Activated CD4-positive, alpha-beta T cell treated with anti-CD3 and anti-CD28 coated beads, Interleukin-2, amount 10 ng/mL, durations not matched to agents 7 days and 5 days (primary cell): Measurements from ENCODE around the gene TBXA2R. TPM values are rescaled to one million over a fixed set of nuclear protein-coding genes. Genes with fewer than 3 reads are reported as not detected.
A peak's percentile ranks its signal among the peaks of the same experiment; 100 is the strongest.
"Not testable (repeated sequence)": the region's sequence is repeated elsewhere in the genome, so short reads cannot be mapped to it uniquely, and the experiment has no call there.

Source experiments
- CTCF ChIA-PET: fragments of 350-600 bp; sonication (Branson Sonifier 250); formaldehyde crosslinking; loops from one replicate; lab custom pipeline; 2021; ENCODE audit warnings: antibody characterized with exemption; lab: Charles Lee
- POLR2A ChIA-PET: fragments of 350-600 bp; sonication (Branson Sonifier 250); formaldehyde crosslinking; loops from one replicate; lab custom pipeline; 2021; ENCODE audit warnings: antibody characterized with exemption; lab: Charles Lee
- DNase-seq: peaks from one replicate; pipeline ENCODE4 v3.0.0-alpha.2; 2020
- H3K27ac Mint-ChIP-seq: one replicate; pipeline ENCODE4 v1.8.0; 2021; ENCODE audit warnings: mild to moderate bottlenecking, moderate library complexity, mixed read lengths
- H3K27me3 Mint-ChIP-seq: one replicate; pipeline ENCODE4 v1.8.0; 2021; ENCODE audit warnings: mixed read lengths
- H3K36me3 Mint-ChIP-seq: one replicate; pipeline ENCODE4 v1.8.0; 2021; ENCODE audit warnings: low read depth, mixed read lengths
- H3K4me1 Mint-ChIP-seq: one replicate; pipeline ENCODE4 v1.8.0; 2021; ENCODE audit warnings: mixed read lengths
- H3K4me3 Mint-ChIP-seq: one replicate; pipeline ENCODE4 v1.8.0; 2021; ENCODE audit warnings: mild to moderate bottlenecking, moderate library complexity, mixed read lengths
- H3K9me3 Mint-ChIP-seq: one replicate; pipeline ENCODE4 v1.8.0; 2021; ENCODE audit warnings: mixed read lengths
- total RNA-seq, 2 experiments: library from RNA; stranded (reverse); gene quantifications; one replicate each; pipeline ENCODE4 v1.2.3, GENCODE V29; 2021

Gene TBXA2R
- total RNA-seq, 2 experiments from 2014 or later: 0.92 to 1.00 TPM

- Mint-ChIP-seq H3K4me1 (no peaks in the 10 kb centered on the region), H3K4me3 (no peak overlapping the region), H3K27me3 (no peaks in the 10 kb centered on the region), H3K9me3 (peaks cover 6% of the 10 kb centered on the region), H3K27ac (no peak overlapping the region), H3K36me3 (no peaks in the 10 kb centered on the region)
- CTCF ChIA-PET: interaction anchor here (1.0 to 1.1 kb wide), 3 partner anchors 10 to 122 kb away, joined by 3 read pairs; partner anchors contain the start of gene TJP3
- POLR2A ChIA-PET: no interaction called here
- peak; percentile 33 for DNase-seq
Observed at GRCh38 chr19:3586127-3586626, 20.5 kb downstream of the TBXA2R start.

DNA sequence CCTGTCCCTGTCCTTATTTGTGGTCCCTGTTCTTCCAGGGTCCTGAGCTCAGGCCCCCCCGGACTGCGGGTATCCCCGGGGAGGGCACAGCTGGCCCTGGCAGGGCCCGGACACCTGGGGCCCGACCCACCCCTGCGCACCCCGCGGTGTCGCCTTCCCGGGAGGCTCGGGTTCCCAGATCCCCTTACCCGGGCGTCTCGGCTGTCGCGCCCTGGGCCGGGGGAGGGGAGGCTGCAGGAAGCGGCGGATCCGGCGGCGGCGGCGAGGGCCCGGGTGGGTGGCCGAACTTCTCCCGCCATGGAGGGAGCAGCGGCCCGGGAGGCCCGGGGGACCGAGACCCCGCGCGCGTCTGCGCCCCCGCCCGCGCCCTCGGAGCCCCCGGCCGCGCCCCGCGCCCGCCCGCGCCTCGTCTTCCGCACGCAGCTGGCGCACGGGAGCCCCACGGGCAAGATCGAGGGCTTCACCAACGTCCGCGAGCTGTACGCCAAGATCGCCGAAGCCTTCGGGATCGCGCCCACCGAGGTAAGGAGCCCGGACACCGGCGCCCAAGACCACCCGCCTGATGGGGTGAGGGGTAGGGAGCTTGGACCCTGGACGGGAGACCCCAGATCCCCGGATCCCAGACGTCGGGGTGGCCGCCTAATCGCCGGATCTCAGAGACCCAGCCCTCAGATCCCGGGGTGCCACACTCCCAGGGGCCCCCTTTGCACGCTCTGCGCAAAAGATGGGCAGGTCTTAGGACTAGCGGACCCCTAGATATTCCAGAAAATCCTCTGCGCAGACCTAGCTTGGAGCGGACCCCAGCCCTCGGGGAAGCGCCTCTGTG is 21.2 kb downstream of the TBXA2R start, which contains the start of gene GIPC3:
TSS of gene GIPC3 (plus strand) at position 178 of the 826 bp plus-strand sequence. CDS start at position 298, 120 bp downstream.
- Mint-ChIP-seq H3K27me3 (no peaks in the 10 kb centered on the region), H3K4me3 (no peak within 1 kb of the TSS)
- DNase-seq: no peak

GRCh38 chr19:3584036-3584802 is 22.5 kb downstream of the TBXA2R start:
- H3K27me3 Mint-ChIP-seq, POLR2A ChIA-PET, H3K9me3 Mint-ChIP-seq, H3K36me3 Mint-ChIP-seq, H3K4me3 Mint-ChIP-seq, H3K27ac Mint-ChIP-seq, H3K4me1 Mint-ChIP-seq, CTCF ChIA-PET, DNase-seq: not testable (repeated sequence)

More for the DNA sequence above, 21.2 kb downstream of the TBXA2R start, which contains the start of gene GIPC3:
- H3K27ac Mint-ChIP-seq: no peak within 1 kb of the TSS
- no peaks in the 10 kb centered on the region for H3K4me1 Mint-ChIP-seq
- CTCF ChIA-PET: interaction anchor here (1.0 to 1.1 kb wide), 3 partner anchors 10 to 123 kb away, joined by 3 read pairs; partner anchors contain the start of gene TJP3
- H3K9me3 Mint-ChIP-seq: peaks cover 3% of the 10 kb centered on the region
- no peaks in the 10 kb centered on the region for H3K36me3 Mint-ChIP-seq
- POLR2A ChIA-PET: no interaction called here

DNA sequence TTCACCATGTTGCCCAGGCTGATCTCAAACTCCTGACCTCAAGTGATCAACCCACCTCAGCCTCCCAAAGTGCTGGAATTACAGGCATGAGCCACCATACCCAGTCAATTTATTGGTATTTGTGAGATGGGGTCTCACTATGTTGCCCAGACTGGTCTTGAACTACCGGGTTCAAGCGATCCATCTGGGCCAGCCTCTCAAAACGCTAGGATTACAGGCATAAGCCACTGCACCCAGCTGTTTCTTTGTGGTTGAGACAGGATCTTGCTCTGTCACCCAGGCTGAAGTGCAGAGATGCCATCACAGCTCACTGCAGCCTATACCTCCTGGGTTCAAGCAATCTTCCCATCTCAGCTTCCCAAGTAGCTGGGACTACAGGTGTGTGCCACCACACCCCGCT is 24.9 kb downstream of the TBXA2R start:
- H3K27me3 Mint-ChIP-seq, DNase-seq, H3K27ac Mint-ChIP-seq, H3K4me1 Mint-ChIP-seq, H3K36me3 Mint-ChIP-seq, POLR2A ChIA-PET, H3K9me3 Mint-ChIP-seq, H3K4me3 Mint-ChIP-seq: not testable (repeated sequence)
- CTCF ChIA-PET: interaction anchor here (1.2 kb wide), 1 partner anchor 9 kb away, joined by 5 read pairs; no protein-coding TSS in a partner anchor

DNA sequence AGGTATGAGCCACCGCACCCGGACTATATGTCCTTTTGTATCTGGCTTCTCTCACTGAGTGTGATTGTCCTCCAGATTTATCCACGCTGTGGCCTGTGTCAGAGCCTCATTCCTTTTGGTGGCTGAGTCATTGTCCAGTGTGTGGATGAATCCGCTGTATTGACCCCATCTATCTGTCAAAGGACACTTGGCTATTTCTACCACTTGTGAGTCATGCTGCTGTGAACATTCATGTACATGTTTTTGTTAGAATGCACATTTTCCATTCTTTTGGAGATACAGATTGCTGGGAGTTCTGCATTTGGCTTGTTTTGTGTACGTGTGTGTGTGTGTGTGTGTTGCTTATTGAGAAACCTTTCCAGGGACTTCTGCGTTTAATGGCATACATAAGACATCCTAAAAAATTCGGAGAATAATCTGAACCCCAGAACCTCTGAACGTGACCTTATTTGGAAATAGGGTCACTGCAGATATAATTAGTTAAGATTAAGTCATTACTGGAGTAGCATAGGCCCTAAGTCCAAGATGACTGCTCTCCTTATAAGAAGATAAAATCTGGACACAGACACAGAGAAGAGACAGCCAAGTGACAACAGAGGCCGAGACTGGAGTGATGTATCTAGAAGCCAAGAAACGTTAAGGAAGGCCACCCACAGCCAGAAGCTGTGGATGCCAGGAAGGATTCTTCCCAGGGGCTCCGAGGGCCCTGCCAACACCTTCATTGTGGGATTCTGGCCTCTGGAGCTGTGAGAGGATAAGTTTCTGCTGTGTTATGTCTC is 26.3 kb downstream of the TBXA2R start:
- peaks cover 8% of the 10 kb centered on the region for H3K36me3 Mint-ChIP-seq
- H3K9me3 Mint-ChIP-seq: no peaks in the 10 kb centered on the region
- H3K27ac Mint-ChIP-seq: no peak overlapping the region
- ChIA-PET POLR2A (no interaction called here), CTCF (interaction anchor here (0.8 kb wide), 1 partner anchor 9 kb away, joined by 3 read pairs; no protein-coding TSS in a partner anchor)
- no peak overlapping the region for H3K4me3 Mint-ChIP-seq
- no peak for DNase-seq
- H3K27me3 Mint-ChIP-seq: no peaks in the 10 kb centered on the region
- peaks cover 1% of the 10 kb centered on the region for H3K4me1 Mint-ChIP-seq

DNA sequence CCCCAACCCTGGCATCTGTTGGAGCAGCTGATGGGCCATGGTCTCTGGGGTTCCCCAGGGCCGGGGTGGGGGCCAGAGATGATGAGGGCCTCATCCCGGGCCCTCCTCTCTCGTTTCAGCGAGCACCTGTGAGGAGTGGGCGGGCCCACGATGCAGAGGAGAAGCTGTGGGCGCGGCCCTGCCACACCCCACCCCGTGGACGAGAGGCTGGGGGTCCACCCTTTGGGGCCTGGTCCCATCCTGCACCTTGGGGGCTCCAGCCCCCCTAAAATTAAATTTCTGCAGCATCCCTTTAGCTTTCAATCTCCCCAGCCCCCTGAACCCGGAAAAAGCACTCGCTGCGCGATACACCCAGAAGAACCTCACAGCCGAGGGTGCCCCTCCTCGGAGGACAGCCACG is 28.3 kb downstream of the TBXA2R start:
- no peak overlapping the region for H3K4me3 Mint-ChIP-seq
- no peak for DNase-seq
- POLR2A ChIA-PET: no interaction called here
- H3K9me3 Mint-ChIP-seq: no peaks in the 10 kb centered on the region
- H3K27ac Mint-ChIP-seq: no peak overlapping the region
- peaks cover 17% of the 10 kb centered on the region for H3K36me3 Mint-ChIP-seq
- CTCF ChIA-PET: interaction anchor here (0.9 kb wide), 1 partner anchor 121 kb away, joined by 3 read pairs; no protein-coding TSS in a partner anchor
- H3K27me3 Mint-ChIP-seq: no peaks in the 10 kb centered on the region
- H3K4me1 Mint-ChIP-seq: peaks cover 7% of the 10 kb centered on the region

DNA sequence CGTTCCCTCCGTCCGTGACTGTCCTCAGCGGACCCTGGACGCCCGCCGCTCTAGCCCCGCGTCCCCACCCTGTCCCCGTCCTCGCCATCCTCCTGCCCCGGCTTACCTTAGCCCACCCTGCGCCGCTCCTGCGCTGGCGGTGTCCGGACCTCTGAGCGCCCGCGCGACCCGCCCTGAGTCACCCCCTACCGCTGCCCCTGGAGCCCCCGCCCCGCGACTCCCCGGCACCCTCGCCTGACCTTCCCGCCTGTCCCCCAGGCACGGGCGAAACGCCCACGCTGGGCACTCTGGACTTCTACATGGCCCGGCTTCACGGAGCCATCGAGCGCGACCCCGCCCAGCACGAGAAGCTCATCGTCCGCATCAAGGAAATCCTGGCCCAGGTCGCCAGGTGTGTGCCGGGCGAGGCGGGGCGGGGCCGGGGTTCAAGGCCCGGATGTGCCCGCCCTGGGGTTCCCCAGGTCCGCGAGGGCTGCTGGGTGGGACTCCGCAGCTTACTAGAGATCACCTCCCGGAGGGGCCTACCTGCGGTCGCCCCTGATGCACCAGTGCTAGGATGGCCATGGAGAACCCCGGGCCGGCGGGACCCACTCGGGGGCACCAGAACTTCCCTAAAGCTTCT is 28.8 kb downstream of the TBXA2R start:
- ChIA-PET POLR2A (no interaction called here), CTCF (interaction anchor here (0.9 kb wide), 1 partner anchor 121 kb away, joined by 3 read pairs; no protein-coding TSS in a partner anchor)
- Mint-ChIP-seq H3K4me3 (no peak overlapping the region), H3K9me3 (no peaks in the 10 kb centered on the region), H3K27ac (no peak overlapping the region), H3K36me3 (peaks cover 17% of the 10 kb centered on the region), H3K4me1 (peaks cover 7% of the 10 kb centered on the region), H3K27me3 (no peaks in the 10 kb centered on the region)
- DNase-seq: no peak

- H3K4me1 Mint-ChIP-seq: peaks cover 12% of the 10 kb centered on the region
- ChIA-PET CTCF (no interaction called here), POLR2A (no interaction called here)
- H3K27me3 Mint-ChIP-seq: no peaks in the 10 kb centered on the region
- H3K4me3 Mint-ChIP-seq: no peak overlapping the region
- H3K27ac Mint-ChIP-seq: no peak overlapping the region
- DNase-seq: no peak
- no peaks in the 10 kb centered on the region for H3K9me3 Mint-ChIP-seq
- peaks cover 17% of the 10 kb centered on the region for H3K36me3 Mint-ChIP-seq
Observed at GRCh38 chr19:3576696-3577443, 29.8 kb downstream of the TBXA2R start.

DNA sequence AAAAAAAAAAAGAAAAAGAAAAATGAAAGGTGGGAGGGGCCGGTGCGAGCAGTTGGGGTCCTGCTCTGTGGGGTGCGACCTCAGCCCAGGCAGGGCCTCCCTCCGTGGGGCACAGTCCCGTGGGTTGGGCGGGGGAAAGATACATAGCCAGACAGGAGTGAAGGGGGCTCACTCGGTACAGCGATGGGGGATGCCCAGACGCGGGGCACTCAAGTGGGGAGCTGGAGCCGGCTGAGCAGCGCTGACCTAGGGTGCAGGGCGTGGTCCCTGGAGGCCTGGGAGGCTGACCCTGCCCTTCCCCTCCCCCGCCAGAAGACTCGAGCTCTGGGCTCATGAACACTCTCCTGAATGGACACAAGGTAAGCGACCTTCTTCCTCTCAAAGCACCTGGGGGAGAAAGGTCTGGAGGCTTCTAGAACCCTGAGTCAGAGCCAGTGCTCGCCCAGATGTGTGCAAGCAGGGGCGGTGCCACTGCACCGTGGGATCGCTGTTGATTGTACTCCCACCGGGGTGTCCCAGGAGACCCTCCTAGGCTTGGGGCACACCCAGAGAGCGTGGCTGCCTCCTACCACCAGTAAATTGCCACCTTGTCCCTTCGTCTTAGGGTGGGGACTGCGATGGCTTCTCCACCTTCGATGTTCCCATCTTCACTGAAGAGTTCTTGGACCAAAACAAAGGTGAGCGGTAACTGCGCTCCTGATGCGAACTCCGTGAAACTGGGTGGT is 30.6 kb downstream of the TBXA2R start:
- ChIA-PET POLR2A (interaction anchor here (0.6 kb wide), 1 partner anchor 972 kb away, joined by 4 read pairs; no protein-coding TSS in a partner anchor), CTCF (interaction anchor here (1.1 kb wide), 1 partner anchor 186 kb away, joined by 3 read pairs; the partner anchor contains the start of gene MRPL54)

DNA sequence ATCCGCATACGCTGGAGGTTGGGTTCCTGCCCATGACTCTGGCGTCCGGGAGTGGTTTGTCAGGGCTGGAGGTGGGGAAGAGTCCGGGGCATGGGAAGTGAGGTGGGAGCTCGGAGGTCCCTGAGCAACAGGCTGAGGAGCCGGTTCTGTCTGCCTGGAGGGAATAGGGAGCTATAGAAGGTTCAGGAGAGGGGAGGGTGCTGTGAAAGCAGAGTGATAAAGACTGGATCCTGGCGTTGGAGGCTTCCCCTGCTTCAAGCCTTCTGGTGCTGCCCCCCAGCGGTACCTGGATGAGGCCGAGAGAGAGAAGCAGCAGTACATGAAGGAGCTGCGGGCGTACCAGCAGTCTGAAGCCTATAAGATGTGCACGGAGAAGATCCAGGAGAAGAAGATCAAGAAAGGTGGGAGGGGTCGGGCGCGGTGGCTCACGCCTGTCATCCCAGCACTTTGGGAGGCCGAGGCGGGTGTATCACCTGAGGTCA is 31.4 kb downstream of the TBXA2R start:
- Mint-ChIP-seq H3K27me3 (no peaks in the 10 kb centered on the region), H3K36me3 (peaks cover 17% of the 10 kb centered on the region), H3K27ac (no peak overlapping the region), H3K9me3 (no peaks in the 10 kb centered on the region), H3K4me3 (no peak overlapping the region), H3K4me1 (peaks cover 18% of the 10 kb centered on the region)
- ChIA-PET POLR2A (interaction anchor here (0.6 kb wide), 1 partner anchor 973 kb away, joined by 4 read pairs; no protein-coding TSS in a partner anchor), CTCF (interaction anchor here (1.1 to 1.5 kb wide), 2 partner anchors 16 to 187 kb away, joined by 3 to 4 read pairs; partner anchors contain the start of gene MRPL54)
- DNase-seq: peak; percentile 37

More for the DNA sequence above, 30.6 kb downstream of the TBXA2R start:
- no peak overlapping the region for H3K4me3 Mint-ChIP-seq
- no peaks in the 10 kb centered on the region for H3K27me3 Mint-ChIP-seq
- peaks cover 17% of the 10 kb centered on the region for H3K36me3 Mint-ChIP-seq
- H3K27ac Mint-ChIP-seq: no peak overlapping the region
- H3K4me1 Mint-ChIP-seq: peaks cover 18% of the 10 kb centered on the region
- H3K9me3 Mint-ChIP-seq: no peaks in the 10 kb centered on the region
- no peak for DNase-seq
